Dermis microvascular lymphatic vessel endothelial cell (primary cell): ENCODE results near the gene MAVS. TPM values are rescaled to one million over a fixed set of nuclear protein-coding genes. Genes with fewer than 3 reads are reported as not detected.
"Not testable (repeated sequence)": the region's sequence is repeated elsewhere in the genome, so short reads cannot be mapped to it uniquely, and the experiment has no call there.

Experiments
- DNase-seq, 2 donors: peaks; one replicate each; pipeline versions ENCODE4 v3.0.0 to v3.0.0-alpha.2; 2010; ENCODE audit warnings: low read depth in 2 of 2
- total RNA-seq: library from RNA; depleted of rRNA; stranded (reverse); fragments of >200 nt; gene quantifications from 2 replicates; pipeline ENCODE4 v1.2.1, GENCODE V29; 2014

The MAVS gene
- total RNA-seq, 1 donor from 2014 or later = 14.5 TPM

DNA sequence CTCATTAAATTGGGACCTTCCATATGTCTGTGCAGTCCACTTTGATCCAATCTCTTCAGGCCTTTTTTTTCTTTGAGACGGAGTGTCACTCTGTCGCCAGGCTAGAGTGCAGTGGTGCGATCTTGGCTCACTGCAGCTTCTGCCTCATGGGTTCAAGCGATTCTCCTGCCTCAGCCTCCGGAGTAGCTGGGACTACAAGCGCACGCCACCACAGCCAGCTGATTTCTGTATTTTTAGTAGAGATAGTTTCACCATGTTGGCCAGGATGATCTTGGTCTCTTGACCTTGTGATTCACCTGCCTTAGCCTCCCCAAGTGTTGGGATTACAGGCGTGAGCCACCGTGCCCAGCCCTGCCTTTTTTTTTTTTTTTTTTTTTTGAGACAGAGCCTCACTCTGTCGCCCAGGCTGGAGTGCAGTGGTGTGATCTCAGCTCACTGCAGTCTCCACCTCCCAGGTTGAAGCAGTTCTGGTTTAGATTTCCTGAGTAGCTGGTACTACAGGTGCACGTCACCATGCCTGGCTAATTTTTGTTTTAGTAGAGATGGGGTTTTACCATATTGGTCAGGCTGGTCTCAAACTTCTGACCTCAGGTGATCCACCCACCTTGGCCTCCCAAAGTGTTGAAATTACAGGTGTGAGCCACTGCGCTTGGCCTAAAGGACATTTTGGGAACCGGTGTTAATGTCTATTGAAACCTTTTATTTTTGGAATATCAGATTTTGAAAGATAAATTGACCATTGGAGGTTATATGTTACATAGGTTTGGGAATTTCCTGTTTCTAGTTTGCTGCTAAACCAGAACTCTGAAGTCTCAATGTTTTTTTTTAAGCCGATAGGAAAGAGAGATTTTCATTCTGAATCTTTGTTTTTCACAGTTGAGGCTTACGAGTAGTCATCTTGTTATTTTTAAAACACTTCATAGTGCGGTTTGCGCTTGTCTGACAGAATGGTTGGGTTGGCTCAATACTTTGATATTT, 60.4 kb downstream of the MAVS start:
- DNase-seq = not testable (repeated sequence)

DNA sequence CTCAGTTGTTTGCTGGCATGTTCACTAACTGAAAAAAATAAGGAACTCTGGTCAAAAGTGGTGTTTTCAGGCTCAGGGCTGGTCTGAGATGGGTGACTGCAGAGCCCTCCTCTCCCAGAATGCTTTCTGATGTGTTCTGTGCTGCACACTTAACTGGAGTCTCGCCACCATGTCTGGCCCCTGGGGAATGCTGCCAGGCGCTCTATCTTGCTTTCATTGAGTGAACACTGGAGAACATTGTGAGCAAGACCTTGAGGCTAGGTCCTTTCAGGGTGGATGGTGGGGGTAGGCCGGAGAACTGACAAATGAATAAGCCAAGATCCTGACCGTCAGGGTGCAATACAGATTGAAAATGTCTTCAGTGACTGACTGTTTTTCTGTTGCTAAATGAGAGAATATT, 62.0 kb downstream of the MAVS start:
- DNase-seq = no peak

DNA sequence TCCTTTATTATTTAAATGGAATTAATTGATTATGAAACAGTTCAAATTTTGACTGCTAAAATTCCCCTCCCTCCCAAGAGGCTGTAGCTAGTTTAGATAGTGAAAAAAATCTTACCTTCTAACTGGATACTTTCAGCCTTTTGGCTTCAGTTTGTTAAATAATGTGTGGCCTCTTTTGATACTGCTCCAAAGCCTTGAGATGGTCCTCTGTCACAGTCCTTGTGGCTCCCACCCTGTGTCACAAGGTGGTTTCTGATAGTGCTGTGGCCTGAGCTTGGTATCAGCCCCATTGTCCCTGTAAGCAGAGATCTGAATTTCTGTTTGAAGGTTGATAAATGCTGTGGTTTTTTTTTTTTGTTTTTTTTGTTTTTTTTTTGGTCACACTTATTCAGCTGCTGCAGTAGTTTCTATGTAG, 63.3 kb downstream of the MAVS start:
- DNase-seq = no peak

DNA sequence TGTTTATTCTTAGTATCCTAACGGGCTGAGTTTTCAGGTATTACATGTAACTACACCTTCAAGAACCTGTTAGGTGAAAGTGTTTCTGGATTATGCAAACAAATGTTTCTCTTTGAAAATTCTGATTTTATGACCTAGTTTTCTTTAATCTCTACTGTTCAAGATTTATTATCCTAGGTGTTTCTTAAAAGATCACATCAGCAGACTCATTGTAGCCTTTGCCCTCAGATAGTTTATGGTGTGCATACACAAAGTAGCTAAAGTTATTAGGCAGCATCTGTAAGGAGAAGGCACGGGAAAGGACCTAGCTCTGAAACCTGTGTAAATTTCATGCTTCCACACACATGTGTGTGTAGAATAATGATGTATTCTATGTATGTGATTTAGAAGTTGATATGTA, 64.2 kb downstream of the MAVS start:
- DNase-seq = no peak

DNA sequence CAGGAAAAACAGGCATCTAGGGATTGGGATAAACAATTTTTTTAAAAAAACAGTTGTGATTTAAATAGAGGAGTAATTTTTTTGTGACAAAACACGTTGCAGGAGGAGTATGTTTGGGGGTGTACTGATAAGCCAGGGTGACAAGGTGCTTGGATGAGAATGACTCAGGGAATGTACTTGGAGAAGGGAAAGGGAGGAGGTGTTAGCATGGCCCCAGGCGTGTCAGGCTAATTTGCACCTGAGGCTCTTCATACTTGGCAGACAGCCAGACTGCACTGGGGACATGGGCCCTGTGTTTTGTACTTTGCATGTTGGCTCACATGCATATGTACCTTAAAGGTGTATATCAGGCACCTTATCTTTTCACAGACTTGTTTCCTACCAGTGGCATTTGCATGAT, 65.3 kb downstream of the MAVS start:
- DNase-seq = no peak

DNA sequence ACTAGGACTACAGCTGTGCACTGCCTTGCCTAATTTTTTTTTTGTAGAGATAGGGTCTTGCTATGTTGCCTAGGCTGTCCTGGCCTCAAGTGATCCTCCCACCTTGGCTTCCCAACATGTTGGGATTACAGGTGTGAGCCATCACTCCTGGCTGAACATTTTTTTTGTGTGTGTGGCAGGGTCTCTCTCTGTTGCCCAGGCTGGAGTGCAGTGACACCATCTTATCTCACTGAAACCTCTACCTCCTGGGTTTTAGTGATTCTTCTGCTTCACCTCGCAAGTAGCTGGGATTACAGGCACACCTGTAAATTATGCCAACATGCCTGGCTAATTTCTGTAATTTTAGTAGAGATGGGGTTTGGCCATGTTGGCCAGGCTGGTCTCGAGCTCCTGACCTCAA, 67.8 kb downstream of the MAVS start:
- no peak for DNase-seq

DNA sequence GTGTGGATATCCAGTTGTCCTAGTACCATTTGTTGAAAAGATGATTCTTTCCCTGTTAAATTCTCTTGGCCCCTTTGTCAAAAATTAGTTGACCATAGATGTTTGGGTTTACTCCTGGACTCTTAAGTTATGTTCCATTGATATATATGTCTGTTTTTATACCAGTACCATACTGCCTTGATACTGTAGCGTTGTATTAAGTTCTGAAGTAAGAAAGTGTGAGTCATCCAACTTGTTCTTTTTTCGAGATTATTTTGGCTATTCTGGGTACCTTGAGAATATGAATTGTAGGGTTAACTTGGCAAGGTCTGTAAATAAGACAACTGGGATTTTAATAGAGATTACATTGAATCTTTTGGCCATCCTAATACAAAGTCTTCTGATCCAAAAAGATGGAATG, 69.1 kb downstream of the MAVS start:
- DNase-seq = no peak

DNA sequence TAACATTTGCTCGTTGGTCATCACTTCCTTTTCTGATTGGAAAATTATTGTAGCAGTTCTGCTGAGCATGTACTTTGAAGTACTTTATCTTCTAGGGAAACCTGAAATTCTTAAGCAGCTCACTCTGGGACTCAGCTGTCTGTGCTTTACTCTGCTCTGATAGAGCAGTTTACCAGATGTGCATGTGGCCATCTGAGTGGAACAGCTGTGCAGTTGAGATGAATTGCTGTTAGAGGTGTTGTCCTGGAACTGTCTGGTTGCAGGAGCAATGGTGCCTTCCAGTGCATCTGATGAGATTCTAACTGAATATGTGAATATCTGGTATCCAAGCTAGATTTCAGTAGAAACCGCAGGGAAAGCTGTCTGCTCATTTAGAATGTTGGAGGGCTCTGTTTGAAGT, 69.7 kb downstream of the MAVS start:
- DNase-seq = no peak

DNA sequence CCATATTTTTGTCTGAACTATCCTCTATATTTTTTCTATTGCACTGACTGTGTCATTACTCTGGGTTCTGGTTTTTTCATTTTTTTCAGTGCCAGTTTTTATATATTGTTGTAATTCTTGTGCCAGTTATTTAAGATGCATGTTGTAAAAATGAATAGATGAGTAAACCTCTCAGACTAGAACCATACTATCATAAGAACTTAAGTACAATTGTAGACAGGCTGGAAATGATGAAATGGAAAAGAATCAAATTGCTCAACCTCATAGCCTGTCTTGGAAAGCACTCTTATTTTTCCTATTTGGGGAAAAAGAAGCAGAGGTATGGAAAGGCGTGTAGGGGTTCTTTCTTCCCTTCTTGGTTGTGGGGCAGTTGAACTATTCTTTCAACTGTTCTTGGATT, 72.7 kb downstream of the MAVS start:
- no peak for DNase-seq

DNA sequence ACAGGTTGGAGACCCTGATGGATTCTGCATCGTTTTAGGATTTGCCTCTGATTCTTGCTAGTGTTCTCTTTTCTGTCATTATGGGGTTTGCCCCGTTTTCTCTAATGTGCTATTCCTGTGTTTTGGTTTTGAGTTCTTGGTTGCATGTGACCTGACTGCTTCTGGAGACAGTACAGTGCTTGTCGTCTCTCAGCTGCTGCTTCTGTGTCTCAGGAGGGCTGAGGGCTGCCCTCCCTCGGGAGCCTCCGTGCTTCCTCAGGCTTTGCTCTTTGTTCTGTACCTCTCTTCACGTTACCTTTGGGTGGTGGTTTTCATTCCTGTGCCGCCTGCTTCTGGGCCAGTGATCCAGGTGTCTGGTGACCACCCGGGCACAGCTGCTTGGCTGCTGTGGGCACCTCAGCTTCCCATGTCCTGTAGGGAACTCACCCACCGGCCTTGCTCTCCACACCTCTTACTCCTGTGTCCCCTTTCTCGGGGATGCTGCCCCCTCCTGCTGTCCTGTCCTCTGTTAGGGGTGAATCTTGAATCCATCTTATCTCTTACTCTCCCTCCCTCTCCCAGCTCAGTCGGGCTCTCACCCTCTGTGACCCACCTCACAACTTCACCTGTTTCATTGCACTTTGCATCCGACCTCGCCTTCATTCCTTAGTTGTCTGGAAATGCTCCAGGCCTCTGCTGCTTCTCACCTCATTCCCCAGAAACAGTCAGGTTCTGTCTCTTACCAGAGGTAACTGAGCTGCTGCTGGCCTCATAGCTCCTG, 75.8 kb downstream of the MAVS start:
- DNase-seq = no peak

DNA sequence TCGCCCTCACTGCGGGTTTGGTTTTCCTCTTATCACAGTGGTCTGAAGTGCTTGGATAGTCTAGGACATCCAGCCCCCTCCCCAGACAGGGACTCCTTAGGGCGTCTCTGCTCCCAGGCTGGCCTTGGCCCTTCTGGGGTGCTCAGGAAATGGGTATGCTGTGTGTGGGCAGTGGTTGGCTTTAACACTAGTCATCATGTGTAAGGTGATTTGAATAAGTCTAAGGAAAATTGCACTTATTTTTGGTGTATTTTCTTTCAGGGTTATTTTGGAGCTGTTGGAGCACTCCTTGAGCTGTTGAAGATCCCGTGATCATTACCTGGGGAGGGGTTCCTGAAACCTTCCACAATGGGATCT, 76.3 kb downstream of the MAVS start:
- no peak for DNase-seq

DNA sequence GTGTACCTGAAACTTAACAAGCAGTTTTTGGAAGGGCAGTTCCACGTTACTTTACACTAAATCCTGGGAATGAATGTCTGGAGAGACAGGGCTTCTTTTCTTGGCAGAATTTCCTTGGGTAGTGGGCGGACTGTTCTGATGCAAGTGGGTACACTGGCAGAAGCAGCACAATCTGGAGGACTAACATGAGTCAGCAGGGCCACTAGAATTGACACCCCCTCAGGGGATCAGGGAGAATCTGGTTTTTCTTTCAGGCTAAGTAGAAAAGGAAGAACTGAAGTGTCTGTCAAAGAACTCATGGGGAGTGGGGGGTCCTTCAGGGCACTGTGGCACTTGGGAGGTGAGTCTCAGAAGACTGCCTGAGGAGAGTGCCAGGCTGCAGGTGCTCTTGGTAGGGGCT, 77.2 kb downstream of the MAVS start:
- no peak for DNase-seq

DNA sequence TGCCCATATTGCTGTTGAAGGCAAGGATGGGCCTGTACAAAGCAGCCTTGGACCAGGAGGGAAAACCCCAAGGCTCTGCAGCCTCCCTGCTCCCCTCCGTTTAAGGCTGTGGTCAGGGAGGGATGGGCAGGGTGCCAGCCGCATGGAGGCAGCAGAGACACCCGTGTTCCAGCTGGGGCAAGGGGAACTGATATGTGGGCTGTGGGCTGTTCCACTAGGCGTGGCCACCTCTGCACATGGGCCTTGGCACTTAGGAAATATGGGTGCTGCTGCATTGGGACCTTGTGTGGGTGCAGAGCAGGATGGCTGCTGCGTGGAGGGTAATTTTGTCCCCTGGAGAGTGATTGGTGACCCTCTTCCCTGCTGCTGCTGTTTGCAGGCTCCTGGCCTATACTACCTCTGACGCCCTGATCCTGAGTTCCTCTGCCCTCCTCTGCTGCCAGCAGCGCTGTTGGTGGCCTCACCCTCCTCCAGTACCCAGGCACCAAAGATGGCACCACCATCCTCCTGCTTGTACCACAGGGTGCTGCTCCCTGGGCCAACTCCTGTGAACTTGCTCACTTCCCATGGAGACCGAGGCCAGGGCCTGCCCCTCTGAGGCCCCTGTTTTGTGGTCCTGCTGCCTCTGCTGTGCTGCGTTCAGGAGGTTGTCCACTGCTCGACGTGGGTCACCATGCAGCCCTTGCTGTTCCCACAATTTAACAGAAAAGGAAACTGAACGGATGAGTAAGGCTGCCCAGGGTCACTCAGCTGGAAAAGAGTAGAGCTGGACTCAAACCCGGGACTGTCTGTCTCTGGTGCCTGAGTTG, 77.9 kb downstream of the MAVS start:
- no peak for DNase-seq

DNA sequence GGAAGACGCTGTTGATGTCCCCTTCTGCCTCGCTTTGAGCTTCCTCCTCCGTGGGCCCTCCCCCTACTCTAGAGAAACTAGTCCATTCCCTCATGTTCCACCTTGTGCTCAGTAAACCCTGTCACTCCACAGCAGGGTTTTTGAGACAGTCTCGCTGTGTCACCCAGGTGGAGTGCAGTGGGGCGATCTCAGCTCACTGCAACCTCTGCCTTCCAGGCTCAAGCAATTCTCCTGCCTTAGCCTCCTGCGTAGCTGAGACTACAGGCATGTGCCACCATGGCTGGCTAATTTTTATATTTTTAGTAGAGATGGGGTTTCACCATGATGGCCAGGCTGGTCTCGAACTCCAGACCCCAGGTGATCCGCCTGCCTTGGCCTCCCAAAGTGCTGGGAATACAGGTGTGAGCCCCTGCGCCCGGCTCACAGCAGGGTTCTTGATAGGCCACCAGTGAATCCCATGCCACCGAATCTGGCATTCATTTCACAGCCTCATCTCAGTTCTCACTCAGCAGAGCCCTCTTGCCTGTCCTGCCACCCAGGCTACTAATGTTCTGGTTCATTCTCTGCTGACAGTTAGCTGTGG, 78.6 kb downstream of the MAVS start:
- no peak for DNase-seq

Other genes with a start within 250 kb of the MAVS start
- not detected in 2 replicates for gene GFRA4, start 183.4 kb upstream of the MAVS start, total RNA-seq
- under 0.01 TPM in 1 of 2 replicates, not detected in the other for gene ADAM33, start 164.8 kb upstream of the MAVS start, total RNA-seq
- gene SIGLEC1, start 134.2 kb upstream of the MAVS start, total RNA-seq = not detected in 2 replicates
- gene HSPA12B, start 114.1 kb upstream of the MAVS start, total RNA-seq = 10.2 and 14.2 TPM in 2 replicates
- gene ADISSP, start 79.1 kb upstream of the MAVS start, total RNA-seq = 22.1 and 24.0 TPM in 2 replicates
- gene SPEF1, start 65.4 kb upstream of the MAVS start, total RNA-seq = under 0.01 TPM in 1 of 2 replicates, not detected in the other
- 65.5 and 77.4 TPM in 2 replicates for gene CENPB, start 60.1 kb upstream of the MAVS start, total RNA-seq
- 27.5 and 31.4 TPM in 2 replicates for gene CDC25B, start 50.5 kb upstream of the MAVS start, total RNA-seq
- 15.4 and 21.5 TPM in 2 replicates for gene AP5S1, start 26.3 kb upstream of the MAVS start, total RNA-seq
- 29.4 and 30.1 TPM in 2 replicates for gene PANK2, start 42.6 kb downstream of the MAVS start, total RNA-seq
- gene RNF24, start 168.7 kb downstream of the MAVS start, total RNA-seq = 2.1 and 5.2 TPM in 2 replicates